HG02970 (cell line): ENCODE results near the gene PAX7.

ENCODE experiments used
- ATAC-seq: cut with Tn5 transposase; IDR thresholded peaks from one replicate; pipeline ENCODE4 v1.9.1; 2021; ENCODE audit warnings: mild to moderate bottlenecking, moderate library complexity, moderate number of reproducible peaks; ENCODE audit not compliant: unreplicated experiment, low FRiP score

Gene PAX7

GRCh38 chr1:18618546-18619466 is 11.8 kb upstream of the PAX7 start:
- ATAC-seq = no peak

- ATAC-seq = no peak
Observed at GRCh38 chr1:18619467-18619835, 11.2 kb upstream of the PAX7 start.

GRCh38 chr1:18628511-18628910 is 2.1 kb upstream of the PAX7 start:
- ATAC-seq = no peak

- ATAC-seq = no peak
Observed at GRCh38 chr1:18629659-18630510, 761 bp upstream of the PAX7 start.

GRCh38 chr1:18631496-18632217 is 1.0 kb downstream of the PAX7 start:
- ATAC-seq = no peak

- no peak for ATAC-seq
Observed at GRCh38 chr1:18632218-18632588, 1.6 kb downstream of the PAX7 start.

GRCh38 chr1:18632783-18633421 is 2.3 kb downstream of the PAX7 start:
- ATAC-seq = no peak

GRCh38 chr1:18633422-18634155 is 2.9 kb downstream of the PAX7 start:
- no peak for ATAC-seq

- no peak for ATAC-seq
Observed at GRCh38 chr1:18634276-18634675, 3.6 kb downstream of the PAX7 start.

- ATAC-seq = no peak
Observed at GRCh38 chr1:18635070-18635577, 4.5 kb downstream of the PAX7 start.

- no peak for ATAC-seq
Observed at GRCh38 chr1:18635891-18636595, 5.4 kb downstream of the PAX7 start.

- ATAC-seq = no peak
Observed at GRCh38 chr1:18636596-18637508, 6.2 kb downstream of the PAX7 start.

- ATAC-seq = no peak
Observed at GRCh38 chr1:18637511-18637960, 6.9 kb downstream of the PAX7 start.

GRCh38 chr1:18637962-18638834 is 7.6 kb downstream of the PAX7 start:
- ATAC-seq = no peak

- no peak for ATAC-seq
Observed at GRCh38 chr1:18638835-18639364, 8.3 kb downstream of the PAX7 start.

GRCh38 chr1:18639368-18640055 is 8.9 kb downstream of the PAX7 start:
- ATAC-seq = no peak
